ENCODE measurements around the gene GDF10. TPM values are rescaled to one million over a fixed set of nuclear protein-coding genes. Genes with fewer than 3 reads are reported as not detected.

Gene GDF10
- total and polyA plus RNA-seq, 10 of the 15 experiments (the other 5 are each of a cell fraction or from before 2014, with no cell fraction given), result not detected

DNA sequence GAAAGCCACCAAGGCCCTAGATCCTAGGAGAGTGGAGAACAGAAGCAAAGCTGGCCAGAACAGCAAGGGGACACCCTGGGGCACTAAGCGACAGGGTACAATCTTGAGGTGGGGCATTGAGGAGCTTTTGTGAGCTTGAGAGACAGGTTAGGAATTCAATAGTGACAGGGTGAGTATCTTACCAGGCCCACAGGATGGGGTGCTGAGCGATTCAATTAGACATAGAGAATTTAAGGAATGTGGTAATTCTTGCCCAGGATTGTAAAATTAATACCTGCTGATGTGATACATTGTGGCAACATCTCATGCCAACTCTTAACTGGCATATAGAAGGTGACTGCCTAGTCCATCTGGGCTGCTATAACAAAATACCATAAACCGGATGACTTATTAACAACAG, 62.2 kb downstream of the GDF10 start:
- FAIRE-seq (no peak), DNase-seq (ENCODE audit: low read depth, low spot score) (no peak), ATAC-seq (no peak)
- BruUV-seq (replicated peaks), result no TSS peak
- ChIA-PET CTCF (interaction anchor here (0.6 to 1.4 kb wide), 4 partner anchors 12 to 816 kb away, joined by 3 to 4 read pairs (median 3); no protein-coding TSS in a partner anchor), RAD21 (ENCODE audit: unreplicated experiment) (no interaction called here), POLR2A (interaction anchor here (0.7 kb wide), 1 partner anchor 1100 kb away, joined by 3 read pairs; no protein-coding TSS in a partner anchor), SMC1A (ENCODE audit: uncharacterized antibody, unreplicated experiment) (no interaction called here)
- no peak overlapping the region for H3K4me2 ChIP-seq (ENCODE audit: control insufficient read depth, insufficient read depth)
- no peaks in the 10 kb centered on the region for H3K9me3 ChIP-seq (replicated peaks; ENCODE audit: control insufficient read depth, insufficient read depth, low read length)
- no peak overlapping the region for H3K27ac ChIP-seq (ENCODE audit: control insufficient read depth, insufficient read depth)
- no peak overlapping the region for H3K9ac ChIP-seq (ENCODE audit: control insufficient read depth, insufficient read depth, low read length)
- no peaks in the 10 kb centered on the region for H3K4me1 ChIP-seq (ENCODE audit: control insufficient read depth, insufficient read depth, low read length)
- WGBS (ENCODE audit: insufficient coverage, insufficient replicate concordance, low lambda C conversion rate, missing lambda C conversion rate), result 57% methylated on average over 3 of the region's 3 CpGs
- intact Hi-C loops (cut with micrococcal nuclease; ENCODE audit: unreplicated experiment) (no loop called here), in situ Hi-C loops (cut with MboI) (no loop called here)
- TF ChIP-seq SUZ12 (IDR thresholded peaks at IDR 0.05; ENCODE audit: unreplicated experiment), result no peak
- TF ChIP-seq TAF1 (IDR thresholded peaks at IDR 0.05; ENCODE audit: borderline replicate concordance, low read depth, low read length), result no peak
- TF ChIP-seq FOXM1 (IDR thresholded peaks at IDR 0.05; ENCODE audit: low read depth, low read length), result no peak
- no peak for TF ChIP-seq NR2C1 (IDR thresholded peaks at IDR 0.05)
- TF ChIP-seq PML (IDR thresholded peaks at IDR 0.05; ENCODE audit: low read length), result no peak
- TF ChIP-seq, protein P1, sequence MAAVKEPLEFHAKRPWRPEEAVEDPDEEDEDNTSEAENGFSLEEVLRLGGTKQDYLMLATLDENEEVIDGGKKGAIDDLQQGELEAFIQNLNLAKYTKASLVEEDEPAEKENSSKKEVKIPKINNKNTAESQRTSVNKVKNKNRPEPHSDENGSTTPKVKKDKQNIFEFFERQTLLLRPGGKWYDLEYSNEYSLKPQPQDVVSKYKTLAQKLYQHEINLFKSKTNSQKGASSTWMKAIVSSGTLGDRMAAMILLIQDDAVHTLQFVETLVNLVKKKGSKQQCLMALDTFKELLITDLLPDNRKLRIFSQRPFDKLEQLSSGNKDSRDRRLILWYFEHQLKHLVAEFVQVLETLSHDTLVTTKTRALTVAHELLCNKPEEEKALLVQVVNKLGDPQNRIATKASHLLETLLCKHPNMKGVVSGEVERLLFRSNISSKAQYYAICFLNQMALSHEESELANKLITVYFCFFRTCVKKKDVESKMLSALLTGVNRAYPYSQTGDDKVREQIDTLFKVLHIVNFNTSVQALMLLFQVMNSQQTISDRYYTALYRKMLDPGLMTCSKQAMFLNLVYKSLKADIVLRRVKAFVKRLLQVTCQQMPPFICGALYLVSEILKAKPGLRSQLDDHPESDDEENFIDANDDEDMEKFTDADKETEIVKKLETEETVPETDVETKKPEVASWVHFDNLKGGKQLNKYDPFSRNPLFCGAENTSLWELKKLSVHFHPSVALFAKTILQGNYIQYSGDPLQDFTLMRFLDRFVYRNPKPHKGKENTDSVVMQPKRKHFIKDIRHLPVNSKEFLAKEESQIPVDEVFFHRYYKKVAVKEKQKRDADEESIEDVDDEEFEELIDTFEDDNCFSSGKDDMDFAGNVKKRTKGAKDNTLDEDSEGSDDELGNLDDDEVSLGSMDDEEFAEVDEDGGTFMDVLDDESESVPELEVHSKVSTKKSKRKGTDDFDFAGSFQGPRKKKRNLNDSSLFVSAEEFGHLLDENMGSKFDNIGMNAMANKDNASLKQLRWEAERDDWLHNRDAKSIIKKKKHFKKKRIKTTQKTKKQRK (IDR thresholded peaks at IDR 0.05; ENCODE audit: low read depth, low read length), result no peak
- no peak for TF ChIP-seq BACH1 (IDR thresholded peaks at IDR 0.05; ENCODE audit: borderline replicate concordance)
- TF ChIP-seq IRF4 (IDR thresholded peaks at IDR 0.05; ENCODE audit: low read depth, low read length), result no peak
- no peak for TF ChIP-seq ZNF207 (IDR thresholded peaks at IDR 0.05; ENCODE audit: borderline replicate concordance)
- TF ChIP-seq SMC3 (IDR thresholded peaks at IDR 0.05; ENCODE audit: borderline replicate concordance, low read length), result no peak
- TF ChIP-seq IRF3 (IDR thresholded peaks at IDR 0.05), result no peak
- TF ChIP-seq SMARCA5 (IDR thresholded peaks at IDR 0.05), result no peak
- TF ChIP-seq NRF1 (conservative IDR thresholded peaks at IDR 0.05; ENCODE audit: low read depth, low read length), result no peak
- no peak for TF ChIP-seq POLR2A (IDR thresholded peaks at IDR 0.05; ENCODE audit: low read depth, low read length)
- TF ChIP-seq ETV6 (conservative IDR thresholded peaks at IDR 0.05 in 1 of 2, IDR thresholded peaks at IDR 0.05 in 1 of 2; ENCODE audit: borderline replicate concordance in 1 of 2, low read depth in 1 of 2), result no peak
- TF ChIP-seq SMAD5 (IDR thresholded peaks at IDR 0.05; ENCODE audit: low read depth), result no peak
- no peak for TF ChIP-seq SPI1 (IDR thresholded peaks at IDR 0.05; ENCODE audit: borderline replicate concordance, insufficient read depth, low read depth, low read length)
- H3K27me3 ChIP-seq (replicated peaks in 1 of 2; ENCODE audit: control insufficient read depth in 2 of 2, insufficient read depth in 2 of 2, low read length in 1 of 2), result no peaks in the 10 kb centered on the region; a peak in 1 of 4 replicates
- no peaks in the 10 kb centered on the region for H4K20me1 ChIP-seq (ENCODE audit: control insufficient read depth, insufficient read depth)
- H3K4me3 ChIP-seq, result no peak overlapping the region
- H3K36me3 ChIP-seq (ENCODE audit: control insufficient read depth in 2 of 2, insufficient read depth in 2 of 2, low read length in 1 of 2), result no peaks in the 10 kb centered on the region
- no peak overlapping the region for H2AFZ ChIP-seq (ENCODE audit: control insufficient read depth, low read depth, low read length)
- H3K79me2 ChIP-seq (ENCODE audit: control insufficient read depth, insufficient read depth, low read length), result no peaks in the 10 kb centered on the region
